Endometrial microvascular endothelial cells (primary cell): Measurements from ENCODE around the gene MYH15. TPM values are rescaled to one million over a fixed set of nuclear protein-coding genes. Genes with fewer than 3 reads are reported as not detected.

ENCODE experiments used
- in situ Hi-C: cut with HindIII; loops from 2 replicates; pipeline ENCODE4 v1.10.0; 2017; ENCODE audit warnings: low sequenced_read_pairs, low pct_unique_long_range_greater_than_20kb; ENCODE audit errors: inconsistent ontology term
- total RNA-seq: library from RNA; depleted of rRNA; stranded (reverse); fragments of >200 nt; gene quantifications from one replicate; pipeline ENCODE4 v1.2.3, GENCODE V29; 2015; ENCODE audit errors: inconsistent ontology term

Gene MYH15
- total RNA-seq, 1 donor from 2014 or later: 0.46 TPM

GRCh38 chr3:108359011-108359410, 151.4 kb downstream of the MYH15 start:
- in situ Hi-C loops: no loop called here

GRCh38 chr3:108357042-108357441, 153.4 kb downstream of the MYH15 start:
- in situ Hi-C loops: no loop called here

GRCh38 chr3:108354562-108354961, 155.8 kb downstream of the MYH15 start:
- in situ Hi-C loops: no loop called here

GRCh38 chr3:108352176-108352575, 158.2 kb downstream of the MYH15 start:
- in situ Hi-C loops: no loop called here

- in situ Hi-C loops: no loop called here
Measured at GRCh38 chr3:108346301-108347227, 163.8 kb downstream of the MYH15 start.

GRCh38 chr3:108345492-108346205, 164.7 kb downstream of the MYH15 start:
- in situ Hi-C loops: no loop called here

- in situ Hi-C loops: no loop called here
Measured at GRCh38 chr3:108343491-108343890, 166.9 kb downstream of the MYH15 start.

GRCh38 chr3:108342837-108343486, 167.4 kb downstream of the MYH15 start:
- in situ Hi-C loops: no loop called here

GRCh38 chr3:108341911-108342310, 168.5 kb downstream of the MYH15 start:
- in situ Hi-C loops: no loop called here

GRCh38 chr3:108338901-108339545, 171.4 kb downstream of the MYH15 start:
- in situ Hi-C loops: no loop called here

- in situ Hi-C loops: no loop called here
Measured at GRCh38 chr3:108334701-108335100, 175.7 kb downstream of the MYH15 start.

- in situ Hi-C loops: no loop called here
Measured at GRCh38 chr3:108333961-108334360, 176.4 kb downstream of the MYH15 start.

GRCh38 chr3:108331792-108332191, 178.6 kb downstream of the MYH15 start:
- in situ Hi-C loops: no loop called here

Other genes with a start within 250 kb of the MYH15 start
- not detected for gene HHLA2, start 214.0 kb downstream of the MYH15 start, total RNA-seq
- 35.5 TPM for gene CIP2A, start 78.8 kb upstream of the MYH15 start, total RNA-seq
- 3.5 TPM for gene DZIP3, start 79.1 kb upstream of the MYH15 start, total RNA-seq
- gene RETNLB, start 246.8 kb upstream of the MYH15 start, total RNA-seq: not detected